Hypothalamus (tissue), 51 donors: Measurements from ENCODE around the gene TENM4.

Experiments used
- DNase-seq, 51 donors: peaks; one replicate each; lab custom pipeline; 2025; lab: John Stamatoyannopoulos, UW

Gene TENM4

GRCh38 chr11:79045800-79046304, 395.0 kb downstream of the TENM4 start:
- peak in 4 of 51 donors; percentile 20 to 72 (median 36) for DNase-seq

GRCh38 chr11:79045018-79045799, 395.6 kb downstream of the TENM4 start:
- DNase-seq, result no peak

GRCh38 chr11:79044201-79044600, 396.6 kb downstream of the TENM4 start:
- DNase-seq, result no peak

- no peak for DNase-seq
These were observed 397.1 kb downstream of the TENM4 start for GRCh38 chr11:79043726-79044125.

- no peak for DNase-seq
These were observed 398.0 kb downstream of the TENM4 start for GRCh38 chr11:79042824-79043223.

GRCh38 chr11:79040348-79040747, 400.5 kb downstream of the TENM4 start:
- no peak for DNase-seq

- DNase-seq, result peak in 1 of 51 donors; percentile 32
These were observed 401.7 kb downstream of the TENM4 start for GRCh38 chr11:79039122-79039521.

- no peak for DNase-seq
These were observed 404.9 kb downstream of the TENM4 start for GRCh38 chr11:79035881-79036280.

- DNase-seq, result no peak
These were observed 407.0 kb downstream of the TENM4 start for GRCh38 chr11:79033833-79034232.

- no peak for DNase-seq
These were observed 410.4 kb downstream of the TENM4 start for GRCh38 chr11:79030448-79030847.

- no peak for DNase-seq
These were observed 412.6 kb downstream of the TENM4 start for GRCh38 chr11:79028225-79028624.

- DNase-seq, result no peak
These were observed 413.9 kb downstream of the TENM4 start for GRCh38 chr11:79026803-79027445.

GRCh38 chr11:79025622-79026021, 415.2 kb downstream of the TENM4 start:
- DNase-seq, result peak in 1 of 51 donors; percentile 32

GRCh38 chr11:79025097-79025496, 415.7 kb downstream of the TENM4 start:
- DNase-seq, result no peak

GRCh38 chr11:79022265-79022664, 418.6 kb downstream of the TENM4 start:
- DNase-seq, result no peak

GRCh38 chr11:79021601-79022000, 419.2 kb downstream of the TENM4 start:
- no peak for DNase-seq

- peak in 11 of 51 donors; percentile 3 to 52 (median 21) for DNase-seq
These were observed 420.9 kb downstream of the TENM4 start for GRCh38 chr11:79019975-79020374.

GRCh38 chr11:79019277-79019676, 421.6 kb downstream of the TENM4 start:
- no peak for DNase-seq

- DNase-seq, result no peak
These were observed 422.4 kb downstream of the TENM4 start for GRCh38 chr11:79018371-79018849.

GRCh38 chr11:79017811-79018210, 423.0 kb downstream of the TENM4 start:
- no peak for DNase-seq

GRCh38 chr11:79013509-79013908, 427.3 kb downstream of the TENM4 start:
- DNase-seq, result no peak

GRCh38 chr11:79011357-79011756, 429.5 kb downstream of the TENM4 start:
- no peak for DNase-seq
